A673 (cell line): ENCODE data around the gene CUBN. TPM values are rescaled to one million over a fixed set of nuclear protein-coding genes. Genes with fewer than 3 reads are reported as not detected.

Experiments used
- BruUV-seq: library from RNA; stranded (reverse); fragments of 400-500 nt; replicated peaks from 2 replicates; lab custom pipeline; 2021; lab: Mats Ljungman, UMichigan
- CTCF ChIA-PET: fragments of 300-600 bp; sonication (Branson Sonifier 250); formaldehyde crosslinking; loops from one replicate; lab custom pipeline; 2022; ENCODE audit warnings: antibody characterized with exemption; lab: Charles Lee
- POLR2A ChIA-PET: fragments of 300-600 bp; sonication (Branson Sonifier 250); formaldehyde crosslinking; loops from one replicate; lab custom pipeline; 2022; ENCODE audit warnings: antibody characterized with exemption; ENCODE audit not compliant: low non-redundant PET; lab: Charles Lee
- DNase-seq: peaks from one replicate; pipeline ENCODE4 v3.0.0-alpha.2; 2015; ENCODE audit warnings: low spot score
- H3K27ac ChIP-seq: fragments of 200-600 bp; sonication (generic); 2 replicates; pipeline ENCODE4 v1.5.1; 2016; ENCODE audit warnings: mixed run types, low read depth, mild to moderate bottlenecking, mixed read lengths, antibody characterized with exemption, low read length; ENCODE audit not compliant: poor library complexity, severe bottlenecking
- H3K27me3 ChIP-seq: fragments of 200-600 bp; sonication (generic); replicated peaks from 2 replicates; pipeline ENCODE4 v1.6.1; 2017; ENCODE audit warnings: mixed run types, low read depth, mild to moderate bottlenecking, mixed read lengths, antibody characterized with exemption, low read length; ENCODE audit not compliant: insufficient read depth, poor library complexity
- H3K36me3 ChIP-seq: fragments of 200-600 bp; sonication (generic); 2 replicates; pipeline ENCODE4 v1.6.1; 2016; ENCODE audit warnings: mixed run types, mild to moderate bottlenecking, mixed read lengths, antibody characterized with exemption, low read length; ENCODE audit not compliant: insufficient read depth, poor library complexity, severe bottlenecking
- H3K4me1 ChIP-seq: fragments of 200-600 bp; sonication (generic); 2 replicates; pipeline ENCODE4 v1.6.1; 2017; ENCODE audit warnings: mixed run types, mild to moderate bottlenecking, mixed read lengths, antibody characterized with exemption, low read length; ENCODE audit not compliant: insufficient read depth, poor library complexity, severe bottlenecking
- H3K4me3 ChIP-seq: fragments of 200-600 bp; sonication (generic); 2 replicates; pipeline ENCODE4 v1.5.1; 2016; ENCODE audit warnings: low read depth, mixed run types, mild to moderate bottlenecking, mixed read lengths, low read length; ENCODE audit not compliant: poor library complexity, severe bottlenecking
- H3K9me3 ChIP-seq: fragments of 200-600 bp; sonication (generic); 2 replicates; pipeline ENCODE4 v1.6.1; 2016; ENCODE audit warnings: mixed run types, low read depth, mild to moderate bottlenecking, mixed read lengths, antibody characterized with exemption, low read length; ENCODE audit not compliant: poor library complexity, severe bottlenecking
- CTCF ChIP-seq: fragments of 300-800, 200-600 bp; sonication (generic); conservative IDR thresholded peaks from 2 replicates; pipeline ENCODE4 v1.5.1; 2017; ENCODE audit warnings: low read depth, mild to moderate bottlenecking, antibody characterized with exemption, low read length, moderate library complexity, mixed read lengths
- EZH2 ChIP-seq: fragments of 200-600 bp; sonication (generic); IDR thresholded peaks from 2 replicates; pipeline ENCODE4 v1.6.1; 2017; ENCODE audit warnings: borderline replicate concordance, low read depth, mild to moderate bottlenecking, mixed read lengths, antibody characterized with exemption, low read length; ENCODE audit not compliant: poor library complexity, severe bottlenecking
- intact Hi-C: fragments of 100-400 bp; cut with micrococcal nuclease; formaldehyde crosslinking; loops from one replicate; pipeline ENCODE4 v1.10.0; 2022; ENCODE audit not compliant: unreplicated experiment
- total RNA-seq: library from RNA; stranded (reverse); gene quantifications from 2 replicates; pipeline ENCODE4 v1.2.3, GENCODE V29; 2021

The CUBN gene
- total RNA-seq, 1 experiment from 2014 or later, result 3.4 TPM

- CTCF ChIA-PET, result no interaction called here
- no peak for TF ChIP-seq CTCF
- no peak for TF ChIP-seq EZH2
- Histone ChIP-seq H3K4me3 (no peak overlapping the region), H3K9me3 (no peaks in the 10 kb centered on the region), H3K4me1 (no peaks in the 10 kb centered on the region), H3K36me3 (no peaks in the 10 kb centered on the region), H3K27me3 (no peaks in the 10 kb centered on the region), H3K27ac (no peak overlapping the region)
- BruUV-seq, result no TSS peak
- no peak for DNase-seq
- POLR2A ChIA-PET, result no interaction called here
- intact Hi-C loops, result no loop called here
These were observed 47.4 kb upstream of the CUBN start for GRCh38 chr10:17177014-17177413.

GRCh38 chr10:17176091-17176490, 46.5 kb upstream of the CUBN start:
- intact Hi-C loops, result no loop called here
- no peak overlapping the region for H3K27ac ChIP-seq
- CTCF ChIA-PET, result no interaction called here
- no peaks in the 10 kb centered on the region for H3K9me3 ChIP-seq
- H3K4me1 ChIP-seq, result no peaks in the 10 kb centered on the region
- no peak for DNase-seq
- H3K4me3 ChIP-seq, result no peak overlapping the region
- no peak for TF ChIP-seq EZH2
- no peak for TF ChIP-seq CTCF
- BruUV-seq, result no TSS peak
- no peaks in the 10 kb centered on the region for H3K27me3 ChIP-seq
- H3K36me3 ChIP-seq, result no peaks in the 10 kb centered on the region
- POLR2A ChIA-PET, result no interaction called here

GRCh38 chr10:17175551-17175950, 45.9 kb upstream of the CUBN start:
- H3K27ac ChIP-seq, result no peak overlapping the region
- POLR2A ChIA-PET, result no interaction called here
- no TSS peak for BruUV-seq
- CTCF ChIA-PET, result no interaction called here
- no peaks in the 10 kb centered on the region for H3K36me3 ChIP-seq
- no peaks in the 10 kb centered on the region for H3K9me3 ChIP-seq
- intact Hi-C loops, result no loop called here
- no peaks in the 10 kb centered on the region for H3K4me1 ChIP-seq
- H3K27me3 ChIP-seq, result no peaks in the 10 kb centered on the region
- DNase-seq, result no peak
- no peak for TF ChIP-seq EZH2
- TF ChIP-seq CTCF, result no peak
- H3K4me3 ChIP-seq, result no peak overlapping the region
